ENCODE measurements around the gene ARHGEF39. TPM values are rescaled to one million over a fixed set of nuclear protein-coding genes. Genes with fewer than 3 reads are reported as not detected.

ARHGEF39 gene
- total and polyA plus RNA-seq, 10 of the 15 experiments (the other 5 are each of a cell fraction or from before 2014, with no cell fraction given), result 2.0 to 28.9 (median 13.2) TPM

GRCh38 chr9:35656348-35656747 lies 8.6 kb downstream of the ARHGEF39 start:
- RAD21 ChIA-PET (ENCODE audit: unreplicated experiment), result interaction anchor here (1.1 to 4.3 kb wide), 6 partner anchors 8 to 92 kb away, joined by 3 to 60 read pairs (median 6); partner anchors contain the start of genes GBA2, RGP1, TESK1 and TLN1
- Histone ChIP-seq H3K4me1 (ENCODE audit: control insufficient read depth, insufficient read depth, low read length) (peaks cover 23% of the 10 kb centered on the region), H3K27ac (ENCODE audit: control insufficient read depth, insufficient read depth) (no peak overlapping the region), H3K27me3 (replicated peaks in 1 of 2; ENCODE audit: control insufficient read depth in 2 of 2, insufficient read depth in 2 of 2, low read length in 1 of 2) (no peaks in the 10 kb centered on the region), H4K20me1 (ENCODE audit: control insufficient read depth, insufficient read depth) (no peaks in the 10 kb centered on the region), H3K9me3 (replicated peaks; ENCODE audit: control insufficient read depth, insufficient read depth, low read length) (no peaks in the 10 kb centered on the region), H3K9ac (ENCODE audit: control insufficient read depth, insufficient read depth, low read length) (no peak overlapping the region), H3K36me3 (ENCODE audit: control insufficient read depth in 2 of 2, insufficient read depth in 2 of 2, low read length in 1 of 2) (peaks cover 3 to 6% of the 10 kb centered on the region in 2 experiments; a peak in 2 of 4 replicates), H3K4me3 (no peak overlapping the region), H3K79me2 (ENCODE audit: control insufficient read depth, insufficient read depth, low read length) (peaks cover 21% of the 10 kb centered on the region), H3K4me2 (ENCODE audit: control insufficient read depth, insufficient read depth) (no peak overlapping the region), H2AFZ (ENCODE audit: control insufficient read depth, low read depth, low read length) (no peak overlapping the region)
- no peak for ATAC-seq
- intact Hi-C loops (cut with micrococcal nuclease; ENCODE audit: unreplicated experiment), result loop anchor here (10.0 kb wide), 1 partner anchor 168 kb away; the partner anchor contains the start of genes FAM221B and TMEM8B
- CTCF ChIA-PET, result interaction anchor here (0.6 to 13.5 kb wide), 10 partner anchors 9 to 123 kb away, joined by 3 to 227 read pairs (median 10); partner anchors contain the start of genes ARHGEF39, CREB3, TESK1 and TLN1
- no peak for DNase-seq (ENCODE audit: low read depth, low spot score)
- in situ Hi-C loops (cut with MboI), result no loop called here
- POLR2A ChIA-PET, result interaction anchor here (1.5 to 10.9 kb wide), 6 partner anchors 8 to 73 kb away, joined by 5 to 163 read pairs (median 18); partner anchors contain the start of genes ARHGEF39, CD72, CREB3 and SIT1
- no TSS peak for BruUV-seq (replicated peaks)
- SMC1A ChIA-PET (ENCODE audit: uncharacterized antibody, unreplicated experiment), result interaction anchor here (6.7 to 12.5 kb wide), 2 partner anchors 9 to 73 kb away, joined by 114 to 145 read pairs; partner anchors contain the start of genes CREB3, SIT1 and TLN1
- whole genome bisulfite sequencing (ENCODE audit: insufficient coverage, insufficient replicate concordance, low lambda C conversion rate, missing lambda C conversion rate), result 79% methylated on average over 17 of the region's 17 CpGs
- FAIRE-seq, result no peak
- TF ChIP-seq SIX5 (IDR thresholded peaks at IDR 0.05; ENCODE audit: low read depth, low read length, severe bottlenecking), result no peak
- TF ChIP-seq MLLT1 (IDR thresholded peaks at IDR 0.05), result 0 out of 2 replicates have a peak, but pooled peaks have one; percentile 27
- TF ChIP-seq TAF1 (IDR thresholded peaks at IDR 0.05; ENCODE audit: borderline replicate concordance, low read depth, low read length), result no peak

GRCh38 chr9:35653611-35654010 lies 11.4 kb downstream of the ARHGEF39 start:
- intact Hi-C loops (cut with micrococcal nuclease; ENCODE audit: unreplicated experiment) (loop anchor here (10.0 kb wide), 1 partner anchor 171 kb away; the partner anchor contains the start of genes FAM221B and TMEM8B), in situ Hi-C loops (cut with MboI) (no loop called here)
- Histone ChIP-seq H3K4me3 (no peak overlapping the region), H3K27ac (ENCODE audit: control insufficient read depth, insufficient read depth) (no peak overlapping the region), H3K79me2 (ENCODE audit: control insufficient read depth, insufficient read depth, low read length) (peaks cover 21% of the 10 kb centered on the region), H3K9ac (ENCODE audit: control insufficient read depth, insufficient read depth, low read length) (no peak overlapping the region), H3K9me3 (replicated peaks; ENCODE audit: control insufficient read depth, insufficient read depth, low read length) (no peaks in the 10 kb centered on the region), H3K36me3 (ENCODE audit: control insufficient read depth in 2 of 2, insufficient read depth in 2 of 2, low read length in 1 of 2) (no peaks in the 10 kb centered on the region), H2AFZ (ENCODE audit: control insufficient read depth, low read depth, low read length) (no peak overlapping the region), H3K4me1 (ENCODE audit: control insufficient read depth, insufficient read depth, low read length) (peaks cover 22% of the 10 kb centered on the region), H3K4me2 (ENCODE audit: control insufficient read depth, insufficient read depth) (no peak overlapping the region), H3K27me3 (replicated peaks in 1 of 2; ENCODE audit: control insufficient read depth in 2 of 2, insufficient read depth in 2 of 2, low read length in 1 of 2) (no peaks in the 10 kb centered on the region), H4K20me1 (ENCODE audit: control insufficient read depth, insufficient read depth) (no peaks in the 10 kb centered on the region)
- CTCF ChIA-PET, result interaction anchor here (1.6 kb wide), 1 partner anchor 42 kb away, joined by 3 read pairs; no protein-coding TSS in a partner anchor
- no peak for DNase-seq (ENCODE audit: low read depth, low spot score)
- POLR2A ChIA-PET, result interaction anchor here (0.6 to 11.1 kb wide), 4 partner anchors 33 to 907 kb away, joined by 3 to 127 read pairs (median 4); partner anchors contain the start of genes CREB3 and TLN1
- FAIRE-seq, result no peak
- 94% methylated on average over 1 of the region's 2 CpGs for WGBS (ENCODE audit: insufficient coverage, insufficient replicate concordance, low lambda C conversion rate, missing lambda C conversion rate)
- RAD21 ChIA-PET (ENCODE audit: unreplicated experiment), result interaction anchor here (0.7 to 9.6 kb wide), 4 partner anchors 12 to 1020 kb away, joined by 3 to 133 read pairs (median 3); partner anchors contain the start of genes ARHGEF39, CREB3 and TLN1
- ATAC-seq, result no peak
- SMC1A ChIA-PET (ENCODE audit: uncharacterized antibody, unreplicated experiment), result interaction anchor here (0.6 to 1.4 kb wide), 3 partner anchors 9 to 82 kb away, joined by 3 to 4 read pairs (median 3); no protein-coding TSS in a partner anchor
- BruUV-seq (replicated peaks), result no TSS peak
- TF ChIP-seq CTCF (IDR thresholded peaks at IDR 0.05 in 2 of 3, conservative IDR thresholded peaks at IDR 0.05 in 1 of 3; ENCODE audit: control insufficient read depth in 2 of 3, extremely low read depth in 1 of 3, insufficient read depth in 1 of 3, low read depth in 3 of 3, low read length in 3 of 3), result no peak
- no peak for TF ChIP-seq USF2 (IDR thresholded peaks at IDR 0.05; ENCODE audit: borderline replicate concordance, low read depth, low read length)
- no peak for TF ChIP-seq SIN3A (IDR thresholded peaks at IDR 0.05; ENCODE audit: low read depth, low read length)
- TF ChIP-seq CHD1 (IDR thresholded peaks at IDR 0.05; ENCODE audit: low read depth, low read length), result no peak
- no peak for TF ChIP-seq IKZF2 (IDR thresholded peaks at IDR 0.05)
- TF ChIP-seq GABPA (IDR thresholded peaks at IDR 0.05; ENCODE audit: low read depth), result no peak
- no peak for TF ChIP-seq GATAD2B (conservative IDR thresholded peaks at IDR 0.05; ENCODE audit: low read depth)
- TF ChIP-seq ESRRA (IDR thresholded peaks at IDR 0.05; ENCODE audit: low read length), result no peak
